Fibroblast of villous mesenchyme (primary cell): Measurements from ENCODE around the gene EIF2A. TPM values are rescaled to one million over a fixed set of nuclear protein-coding genes. Genes with fewer than 3 reads are reported as not detected.

ENCODE experiments used
- DNase-seq: peaks from one replicate; pipeline ENCODE4 v3.0.0-alpha.2; 2010; ENCODE audit warnings: low read depth
- H3K4me3 ChIP-seq: 2 replicates; pipeline ENCODE4 v1.5.1; 2011; ENCODE audit warnings: low read depth, mild to moderate bottlenecking, low read length
- total RNA-seq: library from RNA; depleted of rRNA; stranded (reverse); fragments of >200 nt; gene quantifications from 2 replicates; pipeline ENCODE4 v1.2.3, GENCODE V29; 2012
- TF ChIP-seq, protein P1 (sequence below): IDR thresholded peaks from 2 replicates; pipeline ENCODE4 v1.5.1; 2012; ENCODE audit warnings: low read depth, mild to moderate bottlenecking, low read length; ENCODE audit not compliant: insufficient read depth

EIF2A gene
- total RNA-seq, 1 donor = 156 TPM

DNA sequence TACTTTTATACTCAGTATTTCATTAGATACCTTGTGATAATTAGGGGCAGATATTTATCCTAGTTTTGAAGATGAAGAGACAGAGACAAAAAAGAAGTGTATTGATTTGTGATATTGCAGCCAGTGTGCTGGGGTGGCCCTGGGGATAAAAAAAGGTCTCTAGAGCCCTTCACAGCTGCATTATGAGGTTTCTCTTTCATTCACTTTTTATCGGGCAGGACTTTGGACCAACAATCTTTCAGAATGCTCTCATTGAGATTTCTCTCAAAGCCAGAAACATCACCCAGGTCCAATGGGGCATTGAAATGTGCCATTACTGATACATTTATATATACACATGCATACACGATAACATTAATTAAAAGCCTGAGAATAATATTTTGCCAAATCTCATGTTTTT lies 36.0 kb downstream of the EIF2A start:
- TF ChIP-seq, protein P1, sequence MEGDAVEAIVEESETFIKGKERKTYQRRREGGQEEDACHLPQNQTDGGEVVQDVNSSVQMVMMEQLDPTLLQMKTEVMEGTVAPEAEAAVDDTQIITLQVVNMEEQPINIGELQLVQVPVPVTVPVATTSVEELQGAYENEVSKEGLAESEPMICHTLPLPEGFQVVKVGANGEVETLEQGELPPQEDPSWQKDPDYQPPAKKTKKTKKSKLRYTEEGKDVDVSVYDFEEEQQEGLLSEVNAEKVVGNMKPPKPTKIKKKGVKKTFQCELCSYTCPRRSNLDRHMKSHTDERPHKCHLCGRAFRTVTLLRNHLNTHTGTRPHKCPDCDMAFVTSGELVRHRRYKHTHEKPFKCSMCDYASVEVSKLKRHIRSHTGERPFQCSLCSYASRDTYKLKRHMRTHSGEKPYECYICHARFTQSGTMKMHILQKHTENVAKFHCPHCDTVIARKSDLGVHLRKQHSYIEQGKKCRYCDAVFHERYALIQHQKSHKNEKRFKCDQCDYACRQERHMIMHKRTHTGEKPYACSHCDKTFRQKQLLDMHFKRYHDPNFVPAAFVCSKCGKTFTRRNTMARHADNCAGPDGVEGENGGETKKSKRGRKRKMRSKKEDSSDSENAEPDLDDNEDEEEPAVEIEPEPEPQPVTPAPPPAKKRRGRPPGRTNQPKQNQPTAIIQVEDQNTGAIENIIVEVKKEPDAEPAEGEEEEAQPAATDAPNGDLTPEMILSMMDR = no peak
- DNase-seq = no peak

DNA sequence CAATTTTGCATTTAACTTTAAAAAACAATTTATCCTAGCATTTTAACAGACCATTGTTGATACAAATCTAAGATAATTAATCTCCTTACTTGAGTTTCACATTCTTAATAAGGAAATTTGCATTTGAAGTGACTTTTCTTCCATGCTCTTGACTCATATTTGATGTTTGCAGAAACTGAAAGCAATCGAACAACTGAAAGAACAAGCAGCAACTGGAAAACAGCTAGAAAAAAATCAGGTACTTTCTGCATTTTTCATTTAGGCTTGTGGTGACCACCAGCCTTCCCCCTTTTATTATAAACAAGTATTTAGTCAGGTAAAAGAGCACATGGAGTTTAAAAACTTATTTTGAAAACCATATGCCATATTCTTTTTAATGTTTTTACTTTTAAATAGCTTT lies 36.4 kb downstream of the EIF2A start:
- TF ChIP-seq, protein P1 = no peak
- H3K4me3 ChIP-seq = no peak overlapping the region
- no peak for DNase-seq

More for the DNA sequence above, 36.0 kb downstream of the EIF2A start:
- H3K4me3 ChIP-seq = no peak overlapping the region

DNA sequence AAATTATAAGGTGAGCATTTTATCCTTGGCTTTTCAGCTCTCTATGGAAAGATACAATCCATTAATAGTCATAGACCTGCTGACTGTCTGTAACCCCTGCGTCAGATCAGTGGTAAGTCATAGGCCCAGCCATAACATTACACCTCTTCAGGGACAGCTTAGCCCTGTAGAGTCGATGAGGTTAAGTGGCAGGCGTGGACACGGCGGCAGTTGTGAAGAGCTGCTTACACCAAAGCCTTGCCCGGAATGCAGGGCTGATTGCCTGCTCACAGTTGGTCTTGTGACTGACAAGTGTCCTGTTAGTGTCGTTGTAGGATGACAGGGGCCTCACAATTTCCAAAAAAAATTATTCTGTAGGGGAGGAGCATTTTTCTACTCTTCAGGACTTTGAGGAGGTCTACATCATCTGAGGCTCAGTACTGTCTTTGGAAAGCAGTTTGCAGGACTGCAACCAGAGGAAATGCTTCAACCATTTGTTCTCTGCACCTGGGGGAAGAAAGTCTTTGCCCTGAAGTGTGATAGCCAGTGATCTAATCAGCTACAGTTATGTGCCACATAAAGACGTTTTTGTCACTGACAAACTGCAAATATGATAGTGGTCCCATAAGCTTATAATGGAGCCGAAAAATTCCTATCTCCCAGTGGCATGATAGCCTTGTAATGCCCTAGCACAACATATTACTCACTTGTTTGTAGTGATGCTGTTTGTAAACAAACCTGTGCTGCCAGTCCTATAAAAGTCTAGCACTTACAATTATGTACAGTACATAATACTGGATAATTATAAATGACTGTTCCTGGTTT lies 41.6 kb downstream of the EIF2A start:
- no peak overlapping the region for H3K4me3 ChIP-seq
- no peak for DNase-seq
- TF ChIP-seq, protein P1 = no peak

- no peak for DNase-seq
Observed at GRCh38 chr3:150589759-150590158, 43.2 kb downstream of the EIF2A start.

GRCh38 chr3:150594150-150594549 lies 47.6 kb downstream of the EIF2A start:
- no peak overlapping the region for H3K4me3 ChIP-seq
- DNase-seq = no peak
- TF ChIP-seq, protein P1 = no peak

More at GRCh38 chr3:150589759-150590158, 43.2 kb downstream of the EIF2A start:
- H3K4me3 ChIP-seq = no peak overlapping the region
- TF ChIP-seq, protein P1 = no peak

DNA sequence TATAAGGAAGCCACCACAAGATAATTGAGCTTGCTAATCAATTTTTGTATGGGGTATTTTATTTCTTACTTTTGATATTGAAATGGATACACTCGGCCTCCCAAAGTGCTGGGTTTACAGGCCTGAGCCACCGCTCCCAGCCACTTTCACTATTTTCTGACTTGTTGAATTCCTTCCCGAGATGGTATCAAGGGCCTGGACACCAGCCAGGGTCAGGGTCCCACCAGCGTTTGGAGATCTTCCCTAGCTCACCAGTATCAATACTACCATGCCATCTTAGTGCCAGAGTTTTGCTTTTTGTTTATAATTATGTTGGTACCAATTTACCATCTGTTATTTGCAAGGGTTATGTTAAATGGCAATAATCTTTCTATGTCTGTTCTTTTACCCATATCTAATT lies 51.1 kb downstream of the EIF2A start:
- TF ChIP-seq, protein P1 = no peak
- no peak for DNase-seq
- H3K4me3 ChIP-seq = no peak overlapping the region
